ENCODE data around the gene RCN2. TPM values are rescaled to one million over a fixed set of nuclear protein-coding genes. Genes with fewer than 3 reads are reported as not detected.
"Not testable (repeated sequence)": the region's sequence is repeated elsewhere in the genome, so short reads cannot be mapped to it uniquely, and the experiment has no call there.

RCN2 gene
- 10 to 100 TPM; 28.7 to 31.8 TPM for total RNA-seq

- CTCF ChIA-PET, result interaction anchor here (0.6 to 1.8 kb wide), 7 partner anchors 10 to 611 kb away, joined by 3 to 5 read pairs (median 3); no protein-coding TSS in a partner anchor
- Mint-ChIP-seq H3K4me3 (peak within 1 kb of the TSS; percentile 82), H3K4me1 (ENCODE audit: low read depth) (peaks cover 41% of the 10 kb centered on the region), H3K27me3 (ENCODE audit: low read depth) (peaks cover 11% of the 10 kb centered on the region), H3K27ac (peak within 1 kb of the TSS; percentile 84), H3K36me3 (ENCODE audit: low read depth) (peaks cover 27% of the 10 kb centered on the region), H3K9me3 (ENCODE audit: insufficient read depth) (no peaks in the 10 kb centered on the region)
- POLR2A ChIA-PET, result interaction anchor here (0.6 to 1.5 kb wide), 8 partner anchors 12 to 93 kb away, joined by 3 to 4 read pairs (median 3); no protein-coding TSS in a partner anchor
- DNase-seq, result peak; percentile 95
- ATAC-seq, result peak; percentile 100
Measured at GRCh38 chr15:76931397-76932134, at the start of gene RCN2. Gene RCN2, plus strand, starts transcription at chr15:76931749. Its CDS starts 93 bp downstream, at chr15:76931842.

DNA sequence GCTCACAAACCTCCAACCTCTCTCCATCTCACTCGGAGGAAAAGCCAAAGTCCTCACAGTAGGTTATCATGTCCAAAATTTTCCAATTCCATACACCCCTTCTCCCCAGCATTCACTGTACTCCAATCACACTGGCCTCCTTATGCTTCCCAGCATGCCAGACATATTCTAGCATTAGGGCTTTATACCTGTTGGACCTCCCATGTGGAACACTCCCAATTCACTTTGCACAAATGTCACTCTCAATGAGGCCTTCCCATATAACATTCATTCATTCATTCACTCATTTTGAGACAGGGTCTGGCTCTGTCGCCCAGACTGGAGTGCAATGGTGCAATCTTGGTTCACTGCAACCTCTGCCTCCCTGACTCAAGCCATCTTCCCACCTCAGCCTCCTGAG, 46.3 kb upstream of the RCN2 start:
- Mint-ChIP-seq H3K27ac (no peak overlapping the region), H3K27me3 (ENCODE audit: low read depth) (no peaks in the 10 kb centered on the region), H3K4me3 (no peak overlapping the region), H3K36me3 (ENCODE audit: low read depth) (peaks cover 18% of the 10 kb centered on the region), H3K4me1 (ENCODE audit: low read depth) (peaks cover 8% of the 10 kb centered on the region), H3K9me3 (ENCODE audit: insufficient read depth) (no peaks in the 10 kb centered on the region)
- no peak for ATAC-seq
- ChIA-PET POLR2A (no interaction called here), CTCF (no interaction called here)
- no peak for DNase-seq

DNA sequence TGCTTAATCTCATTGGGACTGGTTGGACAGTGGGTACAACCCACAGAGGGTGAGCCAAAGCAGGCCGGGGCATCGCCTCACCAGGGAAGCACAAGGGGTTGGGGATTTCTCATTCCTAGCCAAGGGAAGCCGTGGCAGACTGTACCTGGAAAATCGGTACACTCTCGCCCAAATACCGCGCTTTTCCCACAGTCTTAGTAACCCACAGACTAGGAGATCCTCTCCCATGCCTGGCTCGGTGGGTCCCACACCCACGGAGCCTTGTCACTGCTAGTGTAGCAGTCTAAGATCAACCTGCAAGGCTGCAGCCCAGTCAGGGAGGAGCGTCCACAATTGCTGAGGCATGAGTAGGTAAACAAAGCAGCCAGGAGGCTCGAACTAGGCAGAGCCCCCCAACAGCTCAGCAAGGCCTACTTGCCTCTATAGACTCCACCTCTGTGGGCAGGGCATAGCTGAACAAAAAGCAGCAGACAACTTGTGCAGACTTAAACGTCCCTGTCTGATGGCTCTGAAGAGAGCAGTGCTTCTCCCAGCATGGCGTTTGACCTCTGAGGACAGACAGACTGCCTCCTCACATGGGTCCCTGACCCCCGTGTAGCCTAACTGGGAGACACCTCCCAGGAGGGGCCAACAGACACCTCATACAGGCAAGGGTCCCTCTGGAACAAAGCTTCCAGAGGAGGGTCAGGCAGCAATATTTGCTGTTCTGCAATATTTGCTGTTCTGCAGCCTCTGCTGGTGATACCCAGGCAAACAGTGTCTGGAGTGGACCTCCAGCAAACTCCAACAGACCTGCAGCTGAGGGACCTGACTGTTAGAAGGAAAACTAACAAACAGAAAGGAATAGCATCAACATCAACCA, 44.0 kb upstream of the RCN2 start:
- H3K27ac Mint-ChIP-seq; H3K4me3 Mint-ChIP-seq; H3K9me3 Mint-ChIP-seq (ENCODE audit: insufficient read depth); DNase-seq; ATAC-seq; H3K4me1 Mint-ChIP-seq (ENCODE audit: low read depth); POLR2A ChIA-PET; H3K27me3 Mint-ChIP-seq (ENCODE audit: low read depth); CTCF ChIA-PET: not testable (repeated sequence)
- peaks cover 28% of the 10 kb centered on the region for H3K36me3 Mint-ChIP-seq (ENCODE audit: low read depth)

- H3K27ac Mint-ChIP-seq; H3K27me3 Mint-ChIP-seq (ENCODE audit: low read depth); ATAC-seq; H3K4me1 Mint-ChIP-seq (ENCODE audit: low read depth); H3K9me3 Mint-ChIP-seq (ENCODE audit: insufficient read depth); POLR2A ChIA-PET; H3K4me3 Mint-ChIP-seq; DNase-seq; CTCF ChIA-PET: not testable (repeated sequence)
- peaks cover 48% of the 10 kb centered on the region for H3K36me3 Mint-ChIP-seq (ENCODE audit: low read depth)
Measured at GRCh38 chr15:76892836-76893235, 38.7 kb upstream of the RCN2 start.

- no peak for DNase-seq
- Mint-ChIP-seq H3K4me3 (no peak overlapping the region), H3K36me3 (ENCODE audit: low read depth) (peaks cover 52% of the 10 kb centered on the region), H3K27ac (no peak overlapping the region), H3K4me1 (ENCODE audit: low read depth) (no peaks in the 10 kb centered on the region), H3K27me3 (ENCODE audit: low read depth) (no peaks in the 10 kb centered on the region), H3K9me3 (ENCODE audit: insufficient read depth) (no peaks in the 10 kb centered on the region)
- POLR2A ChIA-PET, result no interaction called here
- ATAC-seq, result no peak
- CTCF ChIA-PET, result no interaction called here
Measured at GRCh38 chr15:76894174-76894573, 37.4 kb upstream of the RCN2 start.

DNA sequence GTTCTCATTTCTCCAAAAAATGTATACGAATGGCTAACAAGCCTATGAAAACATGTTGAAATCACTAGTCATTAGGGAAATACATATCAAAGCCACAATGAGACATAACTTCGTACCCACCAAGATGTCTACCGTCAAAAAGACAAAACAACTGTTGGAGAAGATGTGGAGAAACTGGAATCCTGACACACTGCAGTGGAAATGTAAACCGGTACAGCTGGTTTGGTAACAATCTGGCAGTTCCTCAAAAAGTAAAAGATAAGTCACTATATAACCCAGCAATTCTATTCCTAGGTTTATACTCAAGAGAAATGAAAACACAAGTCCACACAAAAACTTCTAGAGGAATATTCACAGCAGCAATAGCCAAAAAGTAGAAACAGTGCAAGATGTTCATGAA, 33.4 kb upstream of the RCN2 start:
- Mint-ChIP-seq H3K27me3 (ENCODE audit: low read depth) (no peaks in the 10 kb centered on the region), H3K4me1 (ENCODE audit: low read depth) (peaks cover 7% of the 10 kb centered on the region), H3K36me3 (ENCODE audit: low read depth) (peaks cover 35% of the 10 kb centered on the region), H3K9me3 (ENCODE audit: insufficient read depth) (no peaks in the 10 kb centered on the region), H3K4me3 (no peak overlapping the region), H3K27ac (no peak overlapping the region)
- ATAC-seq (no peak), DNase-seq (no peak)
- ChIA-PET CTCF (no interaction called here), POLR2A (no interaction called here)

- peaks cover 26% of the 10 kb centered on the region for H3K36me3 Mint-ChIP-seq (ENCODE audit: low read depth)
- ATAC-seq; H3K4me3 Mint-ChIP-seq; H3K9me3 Mint-ChIP-seq (ENCODE audit: insufficient read depth); CTCF ChIA-PET; H3K27me3 Mint-ChIP-seq (ENCODE audit: low read depth); H3K27ac Mint-ChIP-seq; DNase-seq; POLR2A ChIA-PET: not testable (repeated sequence)
- H3K4me1 Mint-ChIP-seq (ENCODE audit: low read depth), result peaks cover 20% of the 10 kb centered on the region
Measured at GRCh38 chr15:76899176-76899930, 32.2 kb upstream of the RCN2 start.

GRCh38 chr15:76899931-76900310, 31.6 kb upstream of the RCN2 start:
- H3K4me3 Mint-ChIP-seq; H3K27me3 Mint-ChIP-seq (ENCODE audit: low read depth); CTCF ChIA-PET; H3K27ac Mint-ChIP-seq; ATAC-seq; POLR2A ChIA-PET; DNase-seq; H3K9me3 Mint-ChIP-seq (ENCODE audit: insufficient read depth): not testable (repeated sequence)
- H3K4me1 Mint-ChIP-seq (ENCODE audit: low read depth), result peaks cover 23% of the 10 kb centered on the region
- H3K36me3 Mint-ChIP-seq (ENCODE audit: low read depth), result peaks cover 21% of the 10 kb centered on the region

DNA sequence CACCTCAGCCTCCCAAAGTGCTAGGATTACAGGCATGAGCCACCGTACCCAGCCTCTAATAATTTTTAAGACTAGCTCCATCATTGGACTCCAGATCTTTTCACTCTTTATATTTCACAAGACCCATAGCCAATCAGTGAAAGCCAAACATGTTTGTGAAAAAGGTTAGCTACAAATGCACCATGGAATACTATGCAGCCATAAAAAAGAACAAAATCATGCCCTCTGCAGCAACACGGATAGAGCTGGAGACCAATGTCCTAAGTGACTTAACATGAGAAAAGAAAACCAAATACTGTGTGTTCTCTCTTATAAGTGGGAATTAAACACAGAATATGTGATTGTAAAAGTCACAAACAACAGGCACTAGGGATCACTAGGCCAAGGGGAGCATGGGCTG, 29.6 kb upstream of the RCN2 start:
- Mint-ChIP-seq H3K4me3 (no peak overlapping the region), H3K4me1 (ENCODE audit: low read depth) (peaks cover 34% of the 10 kb centered on the region), H3K36me3 (ENCODE audit: low read depth) (peaks cover 14% of the 10 kb centered on the region), H3K9me3 (ENCODE audit: insufficient read depth) (no peaks in the 10 kb centered on the region), H3K27ac (no peak overlapping the region), H3K27me3 (ENCODE audit: low read depth) (no peaks in the 10 kb centered on the region)
- no peak for DNase-seq
- no peak for ATAC-seq
- ChIA-PET CTCF (interaction anchor here (0.6 to 2.3 kb wide), 3 partner anchors 30 to 121 kb away, joined by 3 to 5 read pairs (median 5); no protein-coding TSS in a partner anchor), POLR2A (no interaction called here)

DNA sequence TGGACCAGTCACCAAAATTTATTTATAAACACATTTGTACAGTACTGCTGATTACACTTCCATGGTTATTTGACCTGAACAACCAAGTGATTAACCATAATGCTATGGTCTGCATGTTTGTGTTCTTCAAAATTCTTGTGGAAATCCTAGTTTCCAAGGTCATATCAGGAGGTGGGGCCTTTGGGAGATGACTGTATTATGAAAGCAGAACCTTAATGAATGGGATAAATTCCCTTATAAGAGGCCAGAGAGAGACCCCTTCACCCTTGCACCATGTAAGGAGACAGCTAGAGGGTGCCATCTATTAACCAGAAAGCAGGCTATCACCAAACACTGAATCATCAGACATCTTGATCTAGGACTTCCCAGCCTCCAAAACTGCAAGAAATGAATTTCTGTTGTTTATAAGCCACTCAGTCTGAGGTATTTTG, 28.3 kb upstream of the RCN2 start:
- DNase-seq (peak; percentile 26), ATAC-seq (no peak)
- H3K27me3 Mint-ChIP-seq (ENCODE audit: low read depth), result no peaks in the 10 kb centered on the region
- CTCF ChIA-PET, result interaction anchor here (0.7 to 2.3 kb wide), 11 partner anchors 31 to 161 kb away, joined by 3 to 9 read pairs (median 4); no protein-coding TSS in a partner anchor
- POLR2A ChIA-PET, result no interaction called here
- peaks cover 9% of the 10 kb centered on the region for H3K36me3 Mint-ChIP-seq (ENCODE audit: low read depth)
- peak overlapping the region; percentile 44 for H3K27ac Mint-ChIP-seq
- peaks cover 34% of the 10 kb centered on the region for H3K4me1 Mint-ChIP-seq (ENCODE audit: low read depth)
- H3K4me3 Mint-ChIP-seq, result peak overlapping the region; percentile 90
- no peaks in the 10 kb centered on the region for H3K9me3 Mint-ChIP-seq (ENCODE audit: insufficient read depth)

DNA sequence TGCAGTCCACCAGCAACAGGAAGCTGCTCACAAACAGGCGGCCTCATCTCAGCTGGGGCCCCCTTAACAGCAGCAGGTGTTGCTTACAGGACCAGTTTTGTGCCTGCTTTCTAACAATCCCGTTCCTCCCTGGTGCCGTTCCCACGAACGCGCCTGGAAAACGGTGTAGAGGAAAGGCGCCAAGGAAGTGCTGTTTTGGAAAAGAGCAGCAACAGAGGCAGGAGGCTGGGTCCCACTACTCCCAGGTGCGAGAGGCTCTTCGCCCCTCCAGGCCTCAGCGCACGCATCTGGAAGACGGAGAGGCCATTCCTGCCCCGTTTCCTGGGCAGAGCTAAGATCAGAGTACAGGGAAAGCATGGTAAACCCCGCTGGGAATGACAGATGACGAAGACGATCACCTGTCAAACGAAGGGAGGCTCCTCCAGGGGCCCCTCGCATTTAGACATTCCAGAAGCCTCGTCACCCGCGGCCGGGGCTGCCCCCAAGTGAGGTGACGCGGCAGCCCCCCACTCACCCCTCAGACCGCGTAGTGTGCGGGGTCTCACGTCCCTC, 27.0 kb upstream of the RCN2 start:
- CTCF ChIA-PET, result interaction anchor here (0.9 to 2.1 kb wide), 12 partner anchors 30 to 639 kb away, joined by 3 to 9 read pairs (median 4); no protein-coding TSS in a partner anchor
- POLR2A ChIA-PET, result interaction anchor here (0.6 to 1.3 kb wide), 4 partner anchors 12 to 92 kb away, joined by 3 to 4 read pairs (median 3); partner anchors contain the start of gene RCN2

More for the DNA sequence above, 27.0 kb upstream of the RCN2 start:
- Mint-ChIP-seq H3K4me3 (peak overlapping the region; percentile 90), H3K36me3 (ENCODE audit: low read depth) (peaks cover 5% of the 10 kb centered on the region), H3K27ac (peak overlapping the region; percentile 86), H3K4me1 (ENCODE audit: low read depth) (peaks cover 34% of the 10 kb centered on the region), H3K27me3 (ENCODE audit: low read depth) (no peaks in the 10 kb centered on the region), H3K9me3 (ENCODE audit: insufficient read depth) (no peaks in the 10 kb centered on the region)
- ATAC-seq, result no peak
- DNase-seq, result peak; percentile 45
